ENCODE results near the gene ST6GALNAC1.

The ST6GALNAC1 gene

DNA sequence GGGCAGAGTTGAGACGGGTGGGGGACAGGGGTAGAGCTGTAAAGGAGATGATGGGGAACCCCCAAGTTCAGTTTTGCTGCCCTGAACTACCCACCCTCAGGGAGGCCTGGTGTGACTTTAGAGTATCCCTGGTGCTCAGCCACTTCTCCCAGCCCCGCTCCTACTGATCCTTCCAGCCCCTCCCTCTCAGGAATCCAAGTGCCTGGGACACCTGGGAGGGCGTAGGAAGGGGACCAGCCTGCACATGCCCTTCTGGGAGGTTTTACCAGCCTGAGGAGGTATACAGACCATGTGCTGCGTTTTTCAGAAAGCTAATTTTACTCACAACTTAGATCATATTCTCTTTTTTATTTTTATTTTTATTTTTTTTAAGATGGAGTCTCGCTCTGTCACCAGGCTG lies 62.0 kb downstream of the ST6GALNAC1 start:
- DNase-seq: no peak
- TF ChIP-seq GATA1 (IDR thresholded peaks at IDR 0.05; ENCODE audit: low read depth, low read length): no peak
- no peak for TF ChIP-seq POLR2A (IDR thresholded peaks at IDR 0.05; ENCODE audit: low read length)

DNA sequence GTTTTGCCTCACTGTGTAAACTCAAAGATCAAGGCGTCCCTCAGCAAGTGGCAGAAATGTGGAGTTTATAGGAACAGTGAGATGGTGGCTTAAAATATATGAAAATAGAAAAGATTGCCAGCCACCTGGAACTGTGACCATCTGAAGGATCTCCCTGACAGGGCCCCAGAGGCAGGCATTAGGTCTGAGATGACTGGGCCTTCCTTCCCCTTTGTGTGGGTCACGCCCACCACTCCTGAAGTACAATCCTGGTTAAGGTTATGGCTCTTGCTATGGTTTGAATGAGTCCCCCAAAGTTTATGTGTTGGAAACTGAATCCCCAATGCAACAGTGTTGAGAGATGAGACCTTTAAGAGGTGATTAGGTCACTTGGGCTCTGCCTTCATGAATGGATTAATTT lies 64.3 kb downstream of the ST6GALNAC1 start:
- no peak for DNase-seq
- TF ChIP-seq POLR2A (IDR thresholded peaks at IDR 0.05; ENCODE audit: low read length) (no peak), GATA1 (IDR thresholded peaks at IDR 0.05; ENCODE audit: low read depth, low read length) (no peak)

DNA sequence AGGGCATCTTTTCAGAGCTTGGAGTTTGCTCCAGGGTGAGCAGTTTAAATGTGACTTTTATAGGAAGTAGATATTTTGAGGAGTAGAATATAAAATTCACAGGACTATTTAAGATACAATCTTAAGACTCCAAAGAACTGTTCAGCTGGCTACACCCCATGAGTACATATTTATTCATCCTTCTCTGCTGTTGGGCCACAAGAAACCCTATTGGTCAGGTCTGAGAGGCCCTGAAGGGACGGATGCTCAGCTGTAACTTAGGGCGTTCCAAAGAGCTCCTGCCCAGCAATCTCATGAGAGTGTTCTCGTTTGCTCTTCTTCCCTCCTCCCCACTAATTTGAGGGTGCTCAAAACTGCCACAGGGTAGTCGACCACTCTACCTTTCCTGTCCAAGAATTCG lies 65.2 kb downstream of the ST6GALNAC1 start:
- no peak for DNase-seq
- TF ChIP-seq GATA1 (IDR thresholded peaks at IDR 0.05; ENCODE audit: low read depth, low read length): no peak
- TF ChIP-seq POLR2A (IDR thresholded peaks at IDR 0.05; ENCODE audit: low read length): no peak

DNA sequence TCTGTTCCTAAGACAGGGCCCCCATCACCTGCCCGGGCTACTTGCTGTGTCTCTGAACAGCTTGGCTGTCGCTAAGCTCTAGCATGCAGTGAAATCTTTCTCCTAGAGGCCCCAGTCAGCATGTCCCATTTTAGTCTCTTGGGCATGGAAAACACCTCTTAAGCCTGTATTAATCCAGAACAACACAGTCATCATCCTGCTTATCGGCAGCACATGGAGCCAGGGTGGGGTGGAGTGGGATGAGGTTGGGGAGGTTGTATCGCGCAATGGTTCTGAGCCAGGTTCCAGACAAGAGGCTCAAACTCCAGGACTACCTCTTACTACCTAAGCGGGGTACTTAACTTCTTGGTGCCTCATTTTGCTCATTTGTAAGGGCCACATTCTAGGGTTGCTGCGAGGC lies 65.7 kb downstream of the ST6GALNAC1 start:
- DNase-seq: no peak
- TF ChIP-seq GATA1 (IDR thresholded peaks at IDR 0.05; ENCODE audit: low read depth, low read length): no peak
- TF ChIP-seq POLR2A (IDR thresholded peaks at IDR 0.05; ENCODE audit: low read length): no peak

DNA sequence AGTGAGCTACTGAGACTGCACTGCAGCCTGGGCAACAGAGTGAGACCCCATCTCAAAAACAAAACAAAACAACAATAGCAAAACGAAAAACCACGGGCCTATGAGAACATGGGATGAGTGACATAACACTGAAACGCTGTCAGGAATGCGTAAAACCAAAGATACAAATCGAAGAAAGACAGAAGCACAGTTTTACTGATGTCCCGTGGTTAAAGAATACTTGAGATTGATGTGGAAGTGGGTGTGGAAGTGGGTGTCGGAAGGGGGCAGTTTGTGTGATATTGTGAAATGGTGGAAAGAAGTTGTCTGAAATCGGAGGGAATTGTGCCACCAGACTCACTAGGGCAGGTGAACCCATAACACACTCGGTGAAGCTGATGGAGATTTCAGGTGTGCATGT lies 67.4 kb downstream of the ST6GALNAC1 start:
- TF ChIP-seq GATA1 (IDR thresholded peaks at IDR 0.05; ENCODE audit: low read depth, low read length) (no peak), POLR2A (IDR thresholded peaks at IDR 0.05; ENCODE audit: low read length) (no peak)
- no peak for DNase-seq

DNA sequence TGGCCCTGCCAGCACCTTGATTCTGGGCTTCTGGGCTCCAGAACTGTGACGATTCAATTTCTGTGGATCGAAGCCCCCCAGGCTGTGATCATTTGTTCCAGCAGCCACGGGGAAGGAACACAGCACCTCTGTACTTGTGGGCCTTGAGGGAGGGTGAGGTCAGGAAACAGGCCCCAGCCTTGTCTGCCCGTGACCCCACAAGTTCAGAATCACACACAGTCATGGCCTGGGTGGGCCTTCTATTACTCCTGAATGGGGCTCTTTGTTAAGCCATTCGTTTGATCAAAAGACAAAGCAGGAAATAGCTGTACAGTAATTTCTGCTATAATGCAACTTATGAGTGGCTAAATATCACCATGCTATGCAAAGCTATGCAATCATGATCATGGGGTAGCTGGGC lies 68.0 kb downstream of the ST6GALNAC1 start:
- TF ChIP-seq POLR2A (IDR thresholded peaks at IDR 0.05; ENCODE audit: low read length): no peak
- TF ChIP-seq GATA1 (IDR thresholded peaks at IDR 0.05; ENCODE audit: low read depth, low read length): no peak
- DNase-seq: no peak
